Mucosa of stomach (tissue), 1 donor: ENCODE results near the gene TRANK1.

Source experiments
- H3K27me3 ChIP-seq: one replicate; pipeline ENCODE4 v1.7.0; 2013; ENCODE audit warnings: mild to moderate bottlenecking, low read length; ENCODE audit not compliant: control insufficient read depth, insufficient read depth
- H3K36me3 ChIP-seq: one replicate; pipeline ENCODE4 v1.7.0; 2013; ENCODE audit warnings: low read length; ENCODE audit not compliant: control insufficient read depth, insufficient read depth
- H3K4me1 ChIP-seq: one replicate; pipeline ENCODE4 v1.7.0; 2013; ENCODE audit warnings: mild to moderate bottlenecking, low read length; ENCODE audit not compliant: control insufficient read depth, insufficient read depth
- H3K4me3 ChIP-seq: one replicate; pipeline ENCODE4 v1.7.0; 2013; ENCODE audit warnings: low read length
- H3K9ac ChIP-seq: one replicate; pipeline ENCODE4 v1.7.0; 2013; ENCODE audit warnings: mild to moderate bottlenecking, low read length, moderate library complexity
- H3K9me3 ChIP-seq: one replicate; pipeline ENCODE4 v1.7.0; 2013; ENCODE audit warnings: mild to moderate bottlenecking, low read length, moderate library complexity; ENCODE audit not compliant: control insufficient read depth
- donor health status: Pancreatic carcinoma.

Gene TRANK1

DNA sequence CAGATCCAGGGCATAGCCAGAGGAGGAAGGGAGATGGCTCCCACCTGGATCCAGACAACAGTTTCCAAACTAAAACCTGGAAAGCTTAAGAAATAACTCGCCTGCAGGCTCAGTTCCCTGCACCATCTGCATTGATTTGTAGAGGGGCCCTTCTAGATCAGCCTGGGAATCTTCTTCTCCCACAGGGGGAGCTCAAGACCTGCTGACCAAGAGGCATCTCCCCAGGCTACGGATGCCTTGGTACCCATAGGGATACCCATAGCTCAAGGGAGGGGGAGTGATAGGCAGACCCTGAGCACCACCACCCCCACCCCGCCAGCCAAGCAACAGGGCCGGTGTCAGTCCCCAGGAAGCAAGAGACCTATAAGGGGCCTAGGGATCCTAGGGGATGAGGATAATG is 152.5 kb downstream of the TRANK1 start:
- H3K9ac ChIP-seq, result no peak overlapping the region
- no peaks in the 10 kb centered on the region for H3K27me3 ChIP-seq
- no peaks in the 10 kb centered on the region for H3K9me3 ChIP-seq
- H3K4me1 ChIP-seq, result no peaks in the 10 kb centered on the region
- no peaks in the 10 kb centered on the region for H3K36me3 ChIP-seq
- no peak overlapping the region for H3K4me3 ChIP-seq

DNA sequence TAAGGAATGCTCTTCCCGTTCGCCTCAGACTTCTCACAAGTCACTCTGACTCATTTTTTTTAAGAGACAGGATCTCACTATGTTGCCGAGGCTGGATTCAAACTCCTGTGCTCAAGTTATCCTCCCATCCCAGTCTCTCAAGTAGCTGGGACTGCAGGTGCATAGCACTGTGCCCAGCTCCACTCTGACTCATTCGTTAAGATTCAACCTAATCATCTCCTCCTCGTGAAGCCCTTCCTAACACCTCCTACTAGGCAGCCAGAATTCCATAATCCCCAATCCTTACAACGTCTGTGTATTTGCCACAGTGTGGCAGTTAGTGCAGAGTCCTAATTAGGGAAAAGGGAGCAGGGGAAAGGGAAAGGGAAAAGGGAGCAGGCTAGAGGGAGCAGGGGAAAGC is 154.1 kb downstream of the TRANK1 start:
- no peaks in the 10 kb centered on the region for H3K9me3 ChIP-seq
- no peak overlapping the region for H3K4me3 ChIP-seq
- no peaks in the 10 kb centered on the region for H3K36me3 ChIP-seq
- H3K27me3 ChIP-seq, result no peaks in the 10 kb centered on the region
- H3K4me1 ChIP-seq, result no peaks in the 10 kb centered on the region
- H3K9ac ChIP-seq, result no peak overlapping the region

DNA sequence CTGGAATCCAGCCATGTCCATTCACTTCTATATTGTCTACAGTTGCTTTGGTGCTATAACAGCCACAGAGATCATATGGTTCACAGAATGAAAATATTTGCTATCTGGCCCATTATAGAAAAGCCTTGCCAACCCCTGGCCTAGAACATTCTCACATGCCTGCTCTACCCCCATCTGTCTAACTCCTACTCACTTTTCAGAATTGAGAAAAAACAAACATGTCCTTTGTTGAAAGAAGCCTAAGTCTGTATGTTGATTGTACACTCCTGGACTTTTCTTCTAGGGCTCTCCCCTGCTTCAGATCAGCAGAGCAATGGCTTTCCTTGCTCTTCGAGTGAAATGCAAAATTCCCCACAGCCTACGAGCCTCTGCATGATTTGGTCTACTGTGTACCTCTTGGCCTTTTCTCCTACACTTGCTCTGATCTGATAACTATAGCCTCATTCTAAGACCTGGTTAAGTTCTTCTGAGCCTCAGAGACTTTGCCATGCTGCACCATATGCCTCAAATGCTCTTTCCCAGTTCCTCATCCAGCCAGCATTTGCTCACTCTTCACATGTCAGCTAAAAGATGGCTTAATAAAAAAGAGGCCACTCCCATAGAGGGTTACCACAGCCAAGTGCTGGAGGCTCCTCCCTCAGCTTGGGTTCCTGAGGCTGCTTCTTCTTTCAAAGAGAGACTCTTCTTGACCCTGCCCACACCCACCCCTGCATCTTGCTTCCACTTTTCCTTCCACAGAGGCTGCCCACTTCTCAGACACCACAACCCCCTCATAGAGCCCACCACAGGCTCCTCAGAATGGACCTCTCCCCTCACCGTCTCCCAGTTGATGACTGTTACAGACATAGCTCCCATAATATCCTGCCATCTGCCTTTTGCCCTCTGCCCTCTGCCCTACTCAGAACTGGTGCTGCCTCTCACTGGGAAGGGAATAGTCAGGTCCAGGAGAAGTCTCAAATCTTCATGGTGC is 157.6 kb downstream of the TRANK1 start:
- no peaks in the 10 kb centered on the region for H3K4me1 ChIP-seq
- H3K27me3 ChIP-seq, result no peaks in the 10 kb centered on the region
- H3K36me3 ChIP-seq, result no peaks in the 10 kb centered on the region
- H3K9me3 ChIP-seq, result no peaks in the 10 kb centered on the region
- no peak overlapping the region for H3K9ac ChIP-seq
- no peak overlapping the region for H3K4me3 ChIP-seq

DNA sequence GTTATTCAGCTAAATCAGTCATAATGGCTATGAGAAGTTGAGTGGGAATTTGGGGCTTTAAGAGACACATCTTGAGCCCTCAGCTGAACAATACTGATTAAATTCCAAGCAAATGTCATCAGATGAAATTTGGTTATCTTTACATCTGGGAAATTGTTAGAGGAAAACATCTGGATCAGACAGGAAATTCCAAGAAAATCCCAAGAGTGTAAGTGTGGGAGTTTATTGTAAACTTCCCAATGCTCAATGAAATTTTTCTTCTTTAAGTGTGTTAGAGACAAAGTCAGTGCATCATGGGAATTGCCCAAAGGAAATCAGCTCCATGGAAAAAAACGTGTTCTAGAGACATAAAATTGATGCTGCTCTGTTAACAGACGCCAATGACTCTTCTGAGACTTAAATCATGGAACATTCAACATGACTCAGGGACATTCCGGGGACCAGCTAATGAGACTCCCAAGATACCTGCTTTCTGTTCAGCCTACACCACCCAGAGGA is 160.7 kb downstream of the TRANK1 start:
- no peaks in the 10 kb centered on the region for H3K9me3 ChIP-seq
- no peak overlapping the region for H3K4me3 ChIP-seq

DNA sequence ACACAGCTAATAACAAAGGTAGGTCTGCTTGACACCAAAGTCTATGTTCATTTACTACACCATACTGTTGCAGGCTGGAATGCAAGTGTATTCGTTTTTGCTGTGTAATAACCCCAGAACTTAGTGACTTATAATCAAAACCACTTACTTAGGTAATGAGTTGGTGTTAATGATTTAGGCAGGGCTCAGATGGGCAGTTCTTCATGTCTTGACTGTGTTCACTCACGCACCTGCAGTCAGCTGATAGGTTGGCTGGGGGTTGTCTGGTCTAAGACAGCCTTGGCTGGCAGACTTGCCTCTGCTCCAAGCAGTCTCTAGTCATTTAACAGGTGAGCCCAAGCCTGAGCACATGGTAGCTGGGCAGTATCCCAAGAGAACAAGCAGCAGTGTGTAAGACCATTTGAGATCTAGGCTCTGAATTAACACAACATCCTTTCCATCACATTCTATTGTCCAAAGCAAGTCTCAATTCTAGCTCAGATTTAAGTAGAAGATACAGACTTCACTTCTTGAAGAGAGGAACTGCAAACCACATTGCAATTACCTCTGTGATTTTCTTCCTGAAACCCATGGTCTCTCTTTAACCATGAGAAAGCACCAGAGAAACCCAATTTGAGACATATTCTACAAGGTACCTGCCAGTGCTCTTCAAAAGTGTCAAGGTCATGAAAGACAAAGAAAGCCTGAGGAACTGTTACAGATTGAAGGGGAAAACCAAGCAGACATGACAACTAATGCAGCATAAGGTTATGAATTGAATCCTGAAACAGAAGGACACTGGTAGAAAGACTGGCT is 167.2 kb downstream of the TRANK1 start:
- Histone ChIP-seq H3K9ac (no peak overlapping the region), H3K9me3 (no peaks in the 10 kb centered on the region), H3K36me3 (no peaks in the 10 kb centered on the region), H3K4me1 (no peaks in the 10 kb centered on the region), H3K27me3 (no peaks in the 10 kb centered on the region), H3K4me3 (no peak overlapping the region)

More for the DNA sequence above, 160.7 kb downstream of the TRANK1 start:
- no peaks in the 10 kb centered on the region for H3K36me3 ChIP-seq
- no peaks in the 10 kb centered on the region for H3K4me1 ChIP-seq
- H3K9ac ChIP-seq, result no peak overlapping the region
- no peaks in the 10 kb centered on the region for H3K27me3 ChIP-seq
